ENCODE measurements around the gene C1orf159. TPM values are rescaled to one million over a fixed set of nuclear protein-coding genes. Genes with fewer than 3 reads are reported as not detected.
A peak's percentile ranks its signal among the peaks of the same experiment; 100 is the strongest.

C1orf159 gene
- total RNA-seq, 1 donor from 2014 or later: 8.0 TPM

- Histone ChIP-seq H3F3A (ENCODE audit: low read depth) (no peaks in the 10 kb centered on the region), H3K4me1 (peaks cover 6% of the 10 kb centered on the region), H3K79me2 (ENCODE audit: low read depth) (peaks cover 38% of the 10 kb centered on the region), H4K20me1 (ENCODE audit: low read depth) (no peaks in the 10 kb centered on the region), H3K36me3 (no peaks in the 10 kb centered on the region), H3K27ac (no peak overlapping the region), H3K9me3 (ENCODE audit: low read depth) (no peaks in the 10 kb centered on the region), H3K9ac (no peak overlapping the region), H2AFZ (replicated peaks) (no peak overlapping the region), H3K27me3 (peaks cover 15% of the 10 kb centered on the region), H3K4me2 (no peak overlapping the region), H3K4me3 (no peak overlapping the region)
- Mint-ChIP-seq H3K9me3 (peaks cover 23% of the 10 kb centered on the region), H3K4me3 (peak overlapping the region; percentile 64), H3K36me3 (peaks cover 30% of the 10 kb centered on the region), H3K27ac (no peak overlapping the region), H3K4me1 (peaks cover 13% of the 10 kb centered on the region), H3K27me3 (ENCODE audit: insufficient read depth, low read depth) (peaks cover 11% of the 10 kb centered on the region)
- no peak for TF ChIP-seq CTCF (IDR thresholded peaks at IDR 0.05)
- TF ChIP-seq EZH2phosphoT487 (IDR thresholded peaks at IDR 0.05): no peak
- no peak for TF ChIP-seq EZH2 (IDR thresholded peaks at IDR 0.05)
- no peak for DNase-seq (ENCODE audit: low spot score)
These were observed 3.5 kb downstream of the C1orf159 start for GRCh38 chr1:1112237-1112985.

GRCh38 chr1:1111516-1112236 is 4.2 kb downstream of the C1orf159 start:
- Histone ChIP-seq H3K9me3 (ENCODE audit: low read depth) (no peaks in the 10 kb centered on the region), H4K20me1 (ENCODE audit: low read depth) (no peaks in the 10 kb centered on the region), H2AFZ (replicated peaks) (no peak overlapping the region), H3K79me2 (ENCODE audit: low read depth) (peaks cover 38% of the 10 kb centered on the region), H3K4me2 (no peak overlapping the region), H3K36me3 (no peaks in the 10 kb centered on the region), H3K9ac (no peak overlapping the region), H3K4me3 (no peak overlapping the region), H3F3A (ENCODE audit: low read depth) (no peaks in the 10 kb centered on the region), H3K27ac (no peak overlapping the region), H3K27me3 (peaks cover 7% of the 10 kb centered on the region), H3K4me1 (peaks cover 6% of the 10 kb centered on the region)
- Mint-ChIP-seq H3K27ac (no peak overlapping the region), H3K4me3 (no peak overlapping the region), H3K36me3 (peaks cover 31% of the 10 kb centered on the region), H3K9me3 (peaks cover 26% of the 10 kb centered on the region), H3K4me1 (peaks cover 13% of the 10 kb centered on the region), H3K27me3 (ENCODE audit: insufficient read depth, low read depth) (peaks cover 10% of the 10 kb centered on the region)
- DNase-seq (ENCODE audit: low spot score): no peak
- TF ChIP-seq EZH2phosphoT487 (IDR thresholded peaks at IDR 0.05): no peak
- TF ChIP-seq EZH2 (IDR thresholded peaks at IDR 0.05): no peak
- TF ChIP-seq CTCF (IDR thresholded peaks at IDR 0.05): no peak

- H3K9ac ChIP-seq: no peak overlapping the region
- Mint-ChIP-seq H3K36me3 (peaks cover 37% of the 10 kb centered on the region), H3K4me1 (peaks cover 13% of the 10 kb centered on the region)
These were observed 5.3 kb downstream of the C1orf159 start for GRCh38 chr1:1110561-1110971.

More at GRCh38 chr1:1110561-1110971, 5.3 kb downstream of the C1orf159 start:
- Histone ChIP-seq H3K79me2 (ENCODE audit: low read depth) (peaks cover 39% of the 10 kb centered on the region), H3K36me3 (no peaks in the 10 kb centered on the region), H4K20me1 (ENCODE audit: low read depth) (no peaks in the 10 kb centered on the region), H3K4me3 (no peak overlapping the region), H3F3A (ENCODE audit: low read depth) (no peaks in the 10 kb centered on the region), H3K4me2 (no peak overlapping the region), H2AFZ (replicated peaks) (no peak overlapping the region), H3K27ac (no peak overlapping the region), H3K4me1 (peaks cover 6% of the 10 kb centered on the region), H3K27me3 (peaks cover 4% of the 10 kb centered on the region), H3K9me3 (ENCODE audit: low read depth) (no peaks in the 10 kb centered on the region)
- Mint-ChIP-seq H3K9me3 (peaks cover 33% of the 10 kb centered on the region), H3K4me3 (peak overlapping the region; percentile 64), H3K27ac (no peak overlapping the region), H3K27me3 (ENCODE audit: insufficient read depth, low read depth) (peaks cover 10% of the 10 kb centered on the region)
- TF ChIP-seq EZH2 (IDR thresholded peaks at IDR 0.05) (no peak), CTCF (IDR thresholded peaks at IDR 0.05) (no peak), EZH2phosphoT487 (IDR thresholded peaks at IDR 0.05) (no peak)
- no peak for DNase-seq (ENCODE audit: low spot score)

Measured in neural progenitor cell (in vitro differentiated cells).